SK-N-SH (cell line): ENCODE data around the gene ZNF502. TPM values are rescaled to one million over a fixed set of nuclear protein-coding genes. Genes with fewer than 3 reads are reported as not detected.
A peak's percentile ranks its signal among the peaks of the same experiment; 100 is the strongest.

Experiments used
- CTCF ChIA-PET: fragments of 300-600, 350-600 bp; formaldehyde crosslinking; extraction: SDS; loops from one replicate; lab custom pipeline; 2021; lab: Yijun Ruan, JAX
- POLR2A ChIA-PET: fragments of 350-600 bp; sonication (Branson Sonifier 250); formaldehyde crosslinking; extraction: SDS; loops from one replicate; lab custom pipeline; 2020; ENCODE audit warnings: antibody characterized with exemption, inconsistent platforms; lab: Yijun Ruan, JAX
- DNase-seq: peaks from one replicate; pipeline ENCODE4 v3.0.0; 2012
- H2AFZ ChIP-seq: fragments of 200-600 bp; sonication (generic); 2 replicates; pipeline ENCODE4 v1.8.1; 2016; ENCODE audit warnings: antibody characterized with exemption, mild to moderate bottlenecking, low read depth
- H3F3A ChIP-seq: fragments of 200-600 bp; sonication (generic); replicated peaks from 2 replicates; pipeline ENCODE3; 2016; ENCODE audit warnings: antibody characterized with exemption, mild to moderate bottlenecking; ENCODE audit not compliant: insufficient read depth
- H3K27ac ChIP-seq, 2 experiments: fragments of 200-500 bp in 1 of 2; fragments of 200-600 bp in 1 of 2; sonication (Bioruptor generic) in 1 of 2; sonication (generic), shearing (Covaris generic) in 1 of 2; 2 replicates each; pipeline versions ENCODE4 v1.5.1 to v1.6.1; 2014 to 2016; ENCODE audit warnings: low read depth in 2 of 2, inconsistent platforms in 1 of 2, low read length in 1 of 2, mild to moderate bottlenecking in 1 of 2, mixed read lengths in 1 of 2
- H3K27me3 ChIP-seq: fragments of 200-600 bp; sonication (generic), shearing (Covaris generic); 2 replicates; pipeline ENCODE4 v1.6.1; 2016; ENCODE audit warnings: mixed run types; ENCODE audit not compliant: insufficient read depth
- H3K36me3 ChIP-seq, 2 experiments: fragments of 200-500 bp in 1 of 2; fragments of 200-600 bp in 1 of 2; sonication (Bioruptor generic) in 1 of 2; sonication (generic) in 1 of 2; replicated peaks in 1 of 2; 2 replicates each; pipeline versions ENCODE3 to v1.5.1; 2014 to 2016; ENCODE audit warnings: low read length in 1 of 2, mild to moderate bottlenecking in 1 of 2; ENCODE audit not compliant: insufficient read depth in 2 of 2, control insufficient read depth in 1 of 2
- H3K4me1 ChIP-seq, 2 experiments: fragments of 200-500 bp in 1 of 2; fragments of 200-600 bp in 1 of 2; sonication (Bioruptor generic) in 1 of 2; sonication (generic), shearing (Covaris generic) in 1 of 2; 2 replicates each; pipeline versions ENCODE4 v1.5.1 to v1.6.1; 2014 to 2016; ENCODE audit warnings: low read depth in 1 of 2, low read length in 1 of 2, mixed run types in 1 of 2; ENCODE audit not compliant: insufficient read depth in 2 of 2, control insufficient read depth in 1 of 2
- H3K4me2 ChIP-seq: fragments of 200-600 bp; sonication (generic), shearing (Covaris generic); 2 replicates; pipeline ENCODE4 v1.6.1; 2017; ENCODE audit warnings: mixed run types
- H3K4me3 ChIP-seq, 2 experiments: fragments of 200-500 bp in 1 of 2; fragments of 200-600 bp in 1 of 2; sonication (Bioruptor generic) in 1 of 2; sonication (generic), shearing (Covaris generic) in 1 of 2; 2 replicates each; pipeline versions ENCODE4 v1.5.1 to v1.8.1; 2014 to 2016; ENCODE audit warnings: low read depth in 2 of 2, inconsistent platforms in 1 of 2, low read length in 1 of 2, mild to moderate bottlenecking in 1 of 2, mixed read lengths in 1 of 2, moderate library complexity in 1 of 2
- H3K79me2 ChIP-seq: fragments of 200-600 bp; sonication (generic); 2 replicates; pipeline ENCODE4 v1.8.1; 2017; ENCODE audit warnings: mild to moderate bottlenecking; ENCODE audit not compliant: insufficient read depth
- H3K9ac ChIP-seq: fragments of 200-600 bp; sonication (generic); 2 replicates; pipeline ENCODE4 v1.6.1; 2017; ENCODE audit warnings: mixed run types
- H3K9me2 ChIP-seq: fragments of 200-600 bp; sonication (generic); 2 replicates; pipeline ENCODE4 v1.6.1; 2017; ENCODE audit warnings: mixed run types
- H3K9me3 ChIP-seq: fragments of 200-600 bp; sonication (generic); 2 replicates; pipeline ENCODE4 v1.6.1; 2017; ENCODE audit warnings: mixed run types, mild to moderate bottlenecking, moderate library complexity
- H4K20me1 ChIP-seq: fragments of 200-600 bp; sonication (generic); 2 replicates; pipeline ENCODE4 v1.6.1; 2017; ENCODE audit warnings: mild to moderate bottlenecking, mixed run types; ENCODE audit not compliant: insufficient read depth
- CHD2 ChIP-seq: fragments of 150-350 bp; IDR thresholded peaks from 2 replicates; pipeline ENCODE4 v1.6.1; 2018; ENCODE audit warnings: low read length; ENCODE audit not compliant: partially characterized antibody
- ELF1 ChIP-seq: IDR thresholded peaks from 2 replicates; pipeline ENCODE4 v1.4.0; 2012
- EP300 ChIP-seq, 2 experiments: IDR thresholded peaks; 2 replicates each; pipeline versions ENCODE4 v1.4.0 to v1.6.1; 2012; ENCODE audit warnings: borderline replicate concordance in 1 of 2, low read depth in 1 of 2, low read length in 1 of 2
- EZH2phosphoT487 ChIP-seq: fragments of 200-600 bp; sonication (generic); IDR thresholded peaks from 2 replicates; pipeline ENCODE4 v1.6.1; 2017; ENCODE audit warnings: low read depth, mixed run types, mild to moderate bottlenecking, antibody characterized with exemption, moderate library complexity, borderline replicate concordance
- FOSL2 ChIP-seq: IDR thresholded peaks from 2 replicates; pipeline ENCODE4 v1.4.0; 2012; ENCODE audit warnings: low read depth, mild to moderate bottlenecking, moderate library complexity, borderline replicate concordance
- FOXM1 ChIP-seq: IDR thresholded peaks from 2 replicates; pipeline ENCODE4 v1.4.0; 2012; ENCODE audit warnings: low read depth, mild to moderate bottlenecking
- GABPA ChIP-seq: IDR thresholded peaks from 2 replicates; pipeline ENCODE4 v1.4.0; 2012; ENCODE audit warnings: low read depth, mild to moderate bottlenecking
- JUND ChIP-seq: IDR thresholded peaks from 2 replicates; pipeline ENCODE4 v1.4.0; 2012
- MAX ChIP-seq: IDR thresholded peaks from 2 replicates; pipeline ENCODE4 v1.4.0; 2012; ENCODE audit warnings: low read depth
- MXI1 ChIP-seq: IDR thresholded peaks from 2 replicates; pipeline ENCODE4 v1.6.1; 2012; ENCODE audit warnings: mild to moderate bottlenecking, low read depth, low read length, improper control_type of control experiment
- NFIC ChIP-seq: IDR thresholded peaks from 2 replicates; pipeline ENCODE4 v1.4.0; 2012; ENCODE audit warnings: borderline replicate concordance
- NRF1 ChIP-seq: IDR thresholded peaks from 2 replicates; pipeline ENCODE4 v1.6.1; 2012; ENCODE audit warnings: low read depth, mild to moderate bottlenecking, low read length
- POLR2AphosphoS5 ChIP-seq: IDR thresholded peaks from 2 replicates; pipeline ENCODE4 v1.6.1; 2012; ENCODE audit warnings: low read depth, low read length
- RAD21 ChIP-seq: IDR thresholded peaks from 2 replicates; pipeline ENCODE4 v1.6.1; 2012; ENCODE audit warnings: mild to moderate bottlenecking, low read length
- RCOR1 ChIP-seq: fragments of 150-350 bp; IDR thresholded peaks from 2 replicates; pipeline ENCODE4 v1.6.1; 2017; ENCODE audit warnings: antibody characterized with exemption, low read length
- REST ChIP-seq: IDR thresholded peaks from 2 replicates; pipeline ENCODE4 v1.6.1; 2012; ENCODE audit warnings: mild to moderate bottlenecking, low read depth, low read length, moderate library complexity
- RFX5 ChIP-seq: IDR thresholded peaks from 2 replicates; pipeline ENCODE4 v1.6.1; 2012; ENCODE audit warnings: mild to moderate bottlenecking, improper control_type of control experiment, low read length
- RXRA ChIP-seq: IDR thresholded peaks from 2 replicates; pipeline ENCODE4 v1.4.0; 2012; ENCODE audit warnings: low read depth, mild to moderate bottlenecking, borderline replicate concordance
- SIN3A ChIP-seq: IDR thresholded peaks from 2 replicates; pipeline ENCODE4 v1.6.1; 2012; ENCODE audit warnings: low read depth, mild to moderate bottlenecking, low read length, moderate library complexity, borderline replicate concordance
- SMC3 ChIP-seq: IDR thresholded peaks from 2 replicates; pipeline ENCODE4 v1.6.1; 2012; ENCODE audit warnings: low read depth, low read length, improper control_type of control experiment
- TAF1 ChIP-seq: IDR thresholded peaks from 2 replicates; pipeline ENCODE4 v1.6.1; 2012; ENCODE audit warnings: low read depth, mild to moderate bottlenecking, low read length, moderate library complexity, borderline replicate concordance
- TCF12 ChIP-seq: IDR thresholded peaks from 2 replicates; pipeline ENCODE4 v1.4.0; 2012
- USF1 ChIP-seq: IDR thresholded peaks from 2 replicates; pipeline ENCODE4 v1.4.0; 2012; ENCODE audit warnings: low read depth, borderline replicate concordance
- YY1 ChIP-seq: IDR thresholded peaks from 2 replicates; pipeline ENCODE4 v1.4.0; 2012; ENCODE audit warnings: low read depth, mild to moderate bottlenecking
- ZBTB33 ChIP-seq: IDR thresholded peaks from 2 replicates; pipeline ENCODE4 v1.4.0; 2012; ENCODE audit warnings: low read depth, borderline replicate concordance
- whole genome bisulfite sequencing: methylation state at CpG from one replicate; pipeline ENCODE4 v1.1.6; 2017; ENCODE audit warnings: low lambda C conversion rate; 5-methylcytosine and 5-hydroxymethylcytosine counted together
- polyA plus RNA-seq, 3 experiments: library from polyadenylated mRNA; depleted of rRNA; stranded (reverse); fragments of >200 nt; gene quantifications; 2 replicates each; pipeline ENCODE4 v1.2.3, GENCODE V29; 2012

ZNF502 gene
- polyA plus RNA-seq, 1 of the 3 experiments (the other 2 are of a cell fraction): 2.1 TPM

GRCh38 chr3:44761424-44762169 is 49.1 kb downstream of the ZNF502 start, which contains the start of the genes KIAA1143 and KIF15:
Gene KIAA1143, minus strand, starts transcription at chr3:44761619. Its CDS starts 17 bp downstream, at chr3:44761602.
Gene KIF15, plus strand, starts transcription at chr3:44761794. Its CDS starts 72 bp downstream, at chr3:44761866.
- Histone ChIP-seq H3K4me3 (peak within 1 kb of the TSS; percentile 84 to 88), H3F3A (peaks cover 7% of the 10 kb centered on the region), H3K27me3 (no peaks in the 10 kb centered on the region), H2AFZ (peak within 1 kb of the TSS; percentile 87), H3K36me3 (peaks cover 2 to 37% of the 10 kb centered on the region in 2 experiments), H3K9me2 (no peaks in the 10 kb centered on the region), H3K9ac (peak within 1 kb of the TSS; percentile 67), H3K79me2 (peaks cover 88% of the 10 kb centered on the region), H3K27ac (peak within 1 kb of the TSS; percentile 55 to 77), H3K4me1 (peaks cover 0 to 2% of the 10 kb centered on the region in 2 experiments; a peak in 1 of 4 replicates), H3K4me2 (peak within 1 kb of the TSS; percentile 80), H4K20me1 (no peaks in the 10 kb centered on the region), H3K9me3 (peaks cover 13% of the 10 kb centered on the region; the same call in 1 of the 2 replicates)
- DNase-seq: peak; percentile 91
- ChIA-PET POLR2A (interaction anchor here (0.9 to 2.0 kb wide), 5 partner anchors 15 to 214 kb away, joined by 3 to 9 read pairs (median 4); partner anchors contain the start of genes EXOSC7, ZDHHC3, ZNF501 and ZNF502), CTCF (interaction anchor here (0.6 to 1.9 kb wide), 4 partner anchors 11 to 235 kb away, joined by 3 to 7 read pairs (median 3); no protein-coding TSS in a partner anchor)
- 1% methylated on average over 33 of the region's 64 CpGs for WGBS
- TF ChIP-seq RFX5: no peak
- TF ChIP-seq RXRA: peak; percentile 26; the same call in 1 of the 2 replicates
- TF ChIP-seq RAD21: no peak
- TF ChIP-seq JUND: no peak
- TF ChIP-seq TCF12: peak; percentile 12; the same call in 1 of the 2 replicates
- 0 out of 2 replicates have a peak, but pooled peaks have one; percentile 1 for TF ChIP-seq SMC3
- peak; percentile 91 for TF ChIP-seq FOXM1
- peak; percentile 97 for TF ChIP-seq MXI1
- peak; percentile 99 for TF ChIP-seq SIN3A
- peak in 1 of 2 experiments; percentile 46; a peak in 1 of 4 replicates for TF ChIP-seq EP300 (IDR thresholded peaks at IDR 0.05; ENCODE audit: borderline replicate concordance in 1 of 2, low read depth in 1 of 2, low read length in 1 of 2)
- peak; percentile 73 for TF ChIP-seq ELF1
- peak; percentile 78; the same call in 1 of the 2 replicates for TF ChIP-seq POLR2AphosphoS5
- peak; percentile 94 for TF ChIP-seq CHD2
- TF ChIP-seq GABPA: peak; percentile 64
- peak; percentile 49; the same call in 1 of the 2 replicates for TF ChIP-seq FOSL2
- no peak for TF ChIP-seq NRF1
- TF ChIP-seq ZBTB33: peak; percentile 63; the same call in 1 of the 2 replicates
- no peak for TF ChIP-seq EZH2phosphoT487
- peak; percentile 100 for TF ChIP-seq YY1
- peak; percentile 70; the same call in 1 of the 2 replicates for TF ChIP-seq TAF1
- TF ChIP-seq MAX: peak; percentile 98
- TF ChIP-seq USF1: no peak
- TF ChIP-seq REST: no peak; the same call in 1 of the 2 replicates
- 0 out of 2 replicates have a peak, but pooled peaks have one; percentile 12 for TF ChIP-seq NFIC
- peak; percentile 9; the same call in 1 of the 2 replicates for TF ChIP-seq RCOR1
